ENCODE measurements around the gene MRAS. TPM values are rescaled to one million over a fixed set of nuclear protein-coding genes. Genes with fewer than 3 reads are reported as not detected.
A peak's percentile ranks its signal among the peaks of the same experiment; 100 is the strongest.

The MRAS gene
- total and polyA plus RNA-seq, 4 donors, result 12.6 to 28.7 (median 22.3) TPM

DNA sequence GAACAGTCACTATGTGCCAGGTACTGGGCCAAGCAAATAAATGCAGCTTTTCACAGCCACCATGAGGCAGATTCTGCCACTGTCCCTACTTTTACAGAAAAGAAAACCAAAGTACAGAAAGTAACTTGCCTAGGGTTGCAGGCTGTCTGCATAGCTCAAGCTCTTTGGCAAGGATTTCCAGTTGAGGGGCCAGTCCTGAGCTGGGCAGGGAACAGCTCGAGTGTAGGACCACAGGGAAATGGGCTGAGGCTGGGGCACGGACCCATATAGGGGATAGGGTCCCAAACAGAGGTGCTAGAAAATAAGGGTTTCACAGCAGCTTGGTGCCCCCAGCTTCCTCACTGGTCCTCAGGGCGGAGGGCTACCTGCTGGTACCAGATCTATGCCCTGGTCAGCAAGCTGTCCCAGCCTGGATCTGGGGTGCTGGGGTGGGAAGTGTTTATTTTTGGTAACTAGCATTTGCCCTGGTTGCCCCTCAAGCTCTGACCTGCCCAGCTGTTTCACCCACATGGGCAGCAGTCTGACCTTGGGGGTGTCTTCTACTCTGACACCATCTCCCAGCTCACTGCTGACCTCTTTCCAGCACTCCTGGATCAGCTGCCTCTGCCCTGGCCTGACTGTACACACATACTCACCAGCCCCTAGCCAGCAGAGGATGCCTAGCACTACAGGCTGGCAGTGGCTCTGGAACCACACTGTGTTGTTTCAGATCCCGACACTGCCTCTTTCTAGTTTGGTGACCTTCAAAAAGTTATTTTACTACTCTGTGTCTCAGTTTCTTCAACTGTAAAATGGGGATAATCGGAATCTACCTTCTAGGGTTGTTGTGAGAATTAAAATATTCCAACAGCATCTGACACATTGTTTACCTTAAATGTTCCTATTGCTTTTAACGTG lies 16.2 kb downstream of the MRAS start:
- 86 to 95% methylated on average over 6 of the region's 6 CpGs for WGBS, 2 donors
- H3K4me1 ChIP-seq (ENCODE audit: control insufficient read depth in 5 of 5, insufficient read depth in 5 of 5, low read length in 5 of 5), result peaks cover 0 to 26% (median 7%) of the 10 kb centered on the region in 5 donors

GRCh38 chr3:138365253-138365555 lies 16.8 kb downstream of the MRAS start:
- ATAC-seq (ENCODE audit: insufficient read depth, low FRiP score) (no peak), DNase-seq (no peak)
- Histone ChIP-seq H3K4me3 (no peak overlapping the region), H3K4me1 (ENCODE audit: control insufficient read depth in 5 of 5, insufficient read depth in 5 of 5, low read length in 5 of 5) (peaks cover 0 to 27% (median 13%) of the 10 kb centered on the region in 5 donors), H3K9me3 (ENCODE audit: control insufficient read depth in 4 of 4, insufficient read depth in 3 of 4, low read length in 3 of 4) (no peaks in the 10 kb centered on the region), H3K27ac (ENCODE audit: low read depth in 1 of 2, low read length in 1 of 2) (no peak overlapping the region), H3K27me3 (ENCODE audit: control insufficient read depth in 3 of 3, insufficient read depth in 3 of 3, low read length in 2 of 3) (no peaks in the 10 kb centered on the region), H3K36me3 (ENCODE audit: control insufficient read depth in 4 of 4, insufficient read depth in 4 of 4, low read length in 4 of 4) (no peaks in the 10 kb centered on the region), H3K9ac (ENCODE audit: insufficient read depth in 1 of 2, low read length in 2 of 2) (no peak overlapping the region)
- TF ChIP-seq, protein P1, sequence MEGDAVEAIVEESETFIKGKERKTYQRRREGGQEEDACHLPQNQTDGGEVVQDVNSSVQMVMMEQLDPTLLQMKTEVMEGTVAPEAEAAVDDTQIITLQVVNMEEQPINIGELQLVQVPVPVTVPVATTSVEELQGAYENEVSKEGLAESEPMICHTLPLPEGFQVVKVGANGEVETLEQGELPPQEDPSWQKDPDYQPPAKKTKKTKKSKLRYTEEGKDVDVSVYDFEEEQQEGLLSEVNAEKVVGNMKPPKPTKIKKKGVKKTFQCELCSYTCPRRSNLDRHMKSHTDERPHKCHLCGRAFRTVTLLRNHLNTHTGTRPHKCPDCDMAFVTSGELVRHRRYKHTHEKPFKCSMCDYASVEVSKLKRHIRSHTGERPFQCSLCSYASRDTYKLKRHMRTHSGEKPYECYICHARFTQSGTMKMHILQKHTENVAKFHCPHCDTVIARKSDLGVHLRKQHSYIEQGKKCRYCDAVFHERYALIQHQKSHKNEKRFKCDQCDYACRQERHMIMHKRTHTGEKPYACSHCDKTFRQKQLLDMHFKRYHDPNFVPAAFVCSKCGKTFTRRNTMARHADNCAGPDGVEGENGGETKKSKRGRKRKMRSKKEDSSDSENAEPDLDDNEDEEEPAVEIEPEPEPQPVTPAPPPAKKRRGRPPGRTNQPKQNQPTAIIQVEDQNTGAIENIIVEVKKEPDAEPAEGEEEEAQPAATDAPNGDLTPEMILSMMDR (IDR thresholded peaks at IDR 0.05; ENCODE audit: control extremely low read depth, extremely low read depth), result no peak
- 90 to 93% methylated on average over 4 of the region's 4 CpGs for WGBS, 2 donors

More for the DNA sequence above, 16.2 kb downstream of the MRAS start:
- no peak for ATAC-seq (ENCODE audit: insufficient read depth, low FRiP score)
- Histone ChIP-seq H3K9me3 (ENCODE audit: control insufficient read depth in 4 of 4, insufficient read depth in 3 of 4, low read length in 3 of 4) (no peaks in the 10 kb centered on the region), H3K27ac (ENCODE audit: low read depth in 1 of 2, low read length in 1 of 2) (peak overlapping the region in 1 of 2 donors; percentile 12), H3K27me3 (ENCODE audit: control insufficient read depth in 3 of 3, insufficient read depth in 3 of 3, low read length in 2 of 3) (no peaks in the 10 kb centered on the region), H3K4me3 (no peak overlapping the region), H3K9ac (ENCODE audit: insufficient read depth in 1 of 2, low read length in 2 of 2) (no peak overlapping the region), H3K36me3 (ENCODE audit: control insufficient read depth in 4 of 4, insufficient read depth in 4 of 4, low read length in 4 of 4) (no peaks in the 10 kb centered on the region)
- no peak for DNase-seq
- TF ChIP-seq, protein P1 (IDR thresholded peaks at IDR 0.05; ENCODE audit: control extremely low read depth, extremely low read depth), result no peak

- Histone ChIP-seq H3K9me3 (ENCODE audit: control insufficient read depth in 4 of 4, insufficient read depth in 3 of 4, low read length in 3 of 4) (no peaks in the 10 kb centered on the region), H3K4me1 (ENCODE audit: control insufficient read depth in 5 of 5, insufficient read depth in 5 of 5, low read length in 5 of 5) (peaks cover 0 to 27% (median 14%) of the 10 kb centered on the region in 5 donors), H3K4me3 (no peak overlapping the region), H3K27me3 (ENCODE audit: control insufficient read depth in 3 of 3, insufficient read depth in 3 of 3, low read length in 2 of 3) (no peaks in the 10 kb centered on the region), H3K9ac (ENCODE audit: insufficient read depth in 1 of 2, low read length in 2 of 2) (no peak overlapping the region), H3K27ac (ENCODE audit: low read depth in 1 of 2, low read length in 1 of 2) (no peak overlapping the region), H3K36me3 (ENCODE audit: control insufficient read depth in 4 of 4, insufficient read depth in 4 of 4, low read length in 4 of 4) (no peaks in the 10 kb centered on the region)
- WGBS, 2 donors, result 68 to 74% methylated on average over 8 of the region's 8 CpGs
- TF ChIP-seq, protein P1 (IDR thresholded peaks at IDR 0.05; ENCODE audit: control extremely low read depth, extremely low read depth), result no peak
- DNase-seq (no peak), ATAC-seq (ENCODE audit: insufficient read depth, low FRiP score) (no peak)
Measured at GRCh38 chr3:138366006-138366759, 17.8 kb downstream of the MRAS start.
